Measurements from ENCODE around the gene SALL4. TPM values are rescaled to one million over a fixed set of nuclear protein-coding genes. Genes with fewer than 3 reads are reported as not detected.
"Not testable (repeated sequence)": the region's sequence is repeated elsewhere in the genome, so short reads cannot be mapped to it uniquely, and the experiment has no call there.

Gene SALL4
- total RNA-seq, 1 donor from 2014 or later = 91.1 TPM

DNA sequence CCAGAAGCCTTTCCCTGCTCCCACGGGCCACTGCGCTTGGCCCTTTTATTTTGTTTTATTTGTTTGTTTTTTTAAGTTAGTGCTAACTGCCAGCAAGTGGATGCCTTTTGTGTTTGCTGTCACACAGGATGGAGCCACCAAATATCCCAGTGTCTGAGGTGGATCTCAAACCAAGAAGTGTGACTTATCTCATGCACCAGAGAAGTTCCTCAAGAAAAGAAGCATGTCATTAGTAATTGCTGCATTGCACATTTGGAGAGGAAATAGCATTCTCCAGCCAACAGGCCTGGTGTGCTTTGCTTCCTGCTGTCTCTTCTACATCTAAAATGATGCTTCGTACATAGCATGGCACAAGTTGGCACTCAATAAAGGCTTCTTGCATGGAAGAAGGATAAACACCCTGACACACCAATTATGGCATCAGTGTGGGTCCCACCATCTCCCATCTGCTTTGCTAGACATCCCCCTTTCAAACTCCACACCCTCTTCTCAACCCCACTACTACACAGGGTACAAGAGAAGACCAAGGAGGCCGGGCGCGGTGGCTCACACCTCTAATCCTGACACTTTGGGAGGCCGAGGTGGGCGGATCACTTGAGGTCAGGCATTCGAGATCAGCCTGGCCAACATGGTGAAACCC, 32.2 kb downstream of the SALL4 start:
- peaks cover 5% of the 10 kb centered on the region for H3K27me3 Mint-ChIP-seq (ENCODE audit: low read depth)
- no peak for DNase-seq (ENCODE audit: low read depth, low spot score)
- H3K4me3 Mint-ChIP-seq = peak overlapping the region; percentile 90
- no peaks in the 10 kb centered on the region for H3K36me3 Mint-ChIP-seq (ENCODE audit: low read depth)
- TF ChIP-seq CTCF (conservative IDR thresholded peaks at IDR 0.05) = no peak
- no peaks in the 10 kb centered on the region for H3K9me3 Mint-ChIP-seq
- no peak overlapping the region for H3K27ac Mint-ChIP-seq (ENCODE audit: unreplicated experiment)
- H3K4me1 Mint-ChIP-seq = peaks cover 12% of the 10 kb centered on the region

- H3K4me3 Mint-ChIP-seq = peak overlapping the region; percentile 90
- H3K36me3 Mint-ChIP-seq (ENCODE audit: low read depth) = no peaks in the 10 kb centered on the region
- peaks cover 12% of the 10 kb centered on the region for H3K4me1 Mint-ChIP-seq
- peak; percentile 15 for TF ChIP-seq CTCF (conservative IDR thresholded peaks at IDR 0.05)
- H3K27ac Mint-ChIP-seq (ENCODE audit: unreplicated experiment) = peak overlapping the region; percentile 68
- H3K27me3 Mint-ChIP-seq (ENCODE audit: low read depth) = peaks cover 5% of the 10 kb centered on the region
- no peak for DNase-seq (ENCODE audit: low read depth, low spot score)
- no peaks in the 10 kb centered on the region for H3K9me3 Mint-ChIP-seq
Observed at GRCh38 chr20:51768759-51769517, 33.4 kb downstream of the SALL4 start.

DNA sequence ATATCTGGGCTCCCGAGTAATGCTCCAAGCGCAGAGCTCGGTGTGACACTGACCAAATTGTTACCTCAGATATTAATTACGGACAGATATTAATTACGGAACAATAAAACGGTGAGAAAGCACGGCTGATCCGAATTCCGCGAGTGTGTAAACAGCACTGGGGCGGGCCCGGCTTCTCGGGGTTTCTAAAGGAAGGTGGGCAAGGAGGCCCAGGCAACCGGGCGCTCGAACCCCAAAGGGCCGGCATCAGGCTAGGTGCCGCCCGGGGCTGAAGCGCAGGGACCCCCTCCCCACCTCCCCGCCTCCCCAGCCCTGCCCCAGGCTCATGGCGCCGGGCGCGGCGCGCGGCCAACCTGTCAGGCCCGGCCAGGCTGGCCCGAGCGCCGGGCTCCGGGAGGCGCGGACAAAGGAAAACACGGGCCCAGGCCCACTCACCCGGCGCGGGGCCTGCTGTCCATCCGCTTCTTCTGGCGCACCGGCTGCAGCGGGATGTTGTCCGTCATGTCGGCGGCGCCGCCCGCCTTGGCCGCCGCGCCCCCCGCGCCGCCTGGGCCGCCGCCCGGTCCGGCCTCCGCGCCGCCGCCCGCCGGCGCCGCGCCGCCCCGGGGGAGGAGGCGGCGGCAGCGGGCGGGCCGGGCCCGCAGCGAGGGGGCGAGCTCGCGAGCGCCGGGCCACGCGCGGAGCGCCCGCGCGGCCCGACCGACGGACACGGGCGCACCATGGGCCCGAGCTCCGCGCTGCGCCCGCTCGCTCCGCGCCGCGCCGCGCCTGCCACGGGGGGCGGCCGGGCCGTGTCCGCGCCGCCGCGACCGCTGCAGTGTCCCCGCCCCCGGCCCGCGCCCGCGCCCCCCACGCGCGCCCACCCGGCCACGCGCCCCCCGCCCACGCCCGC, 34.2 kb downstream of the SALL4 start, which contains the start of gene ATP9A:
Gene ATP9A, minus strand, starts transcription at position 524 of the 892 bp plus-strand sequence. Its CDS starts 21 bp downstream, at position 503.
- Mint-ChIP-seq H3K9me3 (no peaks in the 10 kb centered on the region), H3K36me3 (ENCODE audit: low read depth) (peaks cover 2% of the 10 kb centered on the region), H3K27ac (ENCODE audit: unreplicated experiment) (peak within 1 kb of the TSS; percentile 84), H3K4me1 (peaks cover 15% of the 10 kb centered on the region), H3K4me3 (peak within 1 kb of the TSS; percentile 91), H3K27me3 (ENCODE audit: low read depth) (peaks cover 5% of the 10 kb centered on the region)
- peak; percentile 29 for TF ChIP-seq CTCF (conservative IDR thresholded peaks at IDR 0.05)
- DNase-seq (ENCODE audit: low read depth, low spot score) = peak; percentile 13

GRCh38 chr20:51766994-51767866, 35.1 kb downstream of the SALL4 start:
- Mint-ChIP-seq H3K27me3 (ENCODE audit: low read depth) (peaks cover 5% of the 10 kb centered on the region), H3K4me1 (peaks cover 15% of the 10 kb centered on the region), H3K27ac (ENCODE audit: unreplicated experiment) (peak overlapping the region; percentile 84), H3K9me3 (no peaks in the 10 kb centered on the region), H3K36me3 (ENCODE audit: low read depth) (peaks cover 2% of the 10 kb centered on the region), H3K4me3 (peak overlapping the region; percentile 91)
- peak; percentile 68 for TF ChIP-seq CTCF (conservative IDR thresholded peaks at IDR 0.05)
- DNase-seq (ENCODE audit: low read depth, low spot score) = peak; percentile 46

DNA sequence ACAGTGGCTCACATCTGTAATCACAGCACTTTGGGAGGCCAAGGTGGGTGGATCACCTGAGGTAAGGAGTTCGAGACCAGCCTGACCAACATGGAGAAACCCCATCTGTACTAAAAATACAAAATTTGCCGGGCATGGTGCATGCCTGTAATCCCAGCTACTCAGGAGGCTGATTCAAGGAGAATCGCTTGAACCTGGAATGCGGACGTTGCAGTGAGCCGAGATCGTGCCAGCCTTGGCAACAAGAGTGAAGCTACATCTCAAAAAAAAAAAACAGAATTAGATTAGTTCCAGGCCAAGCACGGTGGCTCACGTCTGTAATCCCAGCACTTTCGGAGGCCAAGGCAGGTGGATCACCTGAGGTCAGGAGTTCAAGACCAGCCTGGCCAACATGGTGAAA, 36.9 kb downstream of the SALL4 start:
- DNase-seq (ENCODE audit: low read depth, low spot score) = not testable (repeated sequence)
- H3K4me1 Mint-ChIP-seq = peaks cover 26% of the 10 kb centered on the region

More for the DNA sequence above, 36.9 kb downstream of the SALL4 start:
- H3K27ac Mint-ChIP-seq (ENCODE audit: unreplicated experiment); H3K27me3 Mint-ChIP-seq (ENCODE audit: low read depth); H3K9me3 Mint-ChIP-seq; H3K36me3 Mint-ChIP-seq (ENCODE audit: low read depth): not testable (repeated sequence)
- H3K4me3 Mint-ChIP-seq = peak overlapping the region; percentile 32

All from neural crest cell (in vitro differentiated cells).